Measurements from ENCODE around the gene HGD. TPM values are rescaled to one million over a fixed set of nuclear protein-coding genes. Genes with fewer than 3 reads are reported as not detected.

The HGD gene
- total and polyA plus RNA-seq, 2 of the 13 experiments (the other 11 are each of a cell fraction or from before 2014, with no cell fraction given): 265 to 398 TPM

DNA sequence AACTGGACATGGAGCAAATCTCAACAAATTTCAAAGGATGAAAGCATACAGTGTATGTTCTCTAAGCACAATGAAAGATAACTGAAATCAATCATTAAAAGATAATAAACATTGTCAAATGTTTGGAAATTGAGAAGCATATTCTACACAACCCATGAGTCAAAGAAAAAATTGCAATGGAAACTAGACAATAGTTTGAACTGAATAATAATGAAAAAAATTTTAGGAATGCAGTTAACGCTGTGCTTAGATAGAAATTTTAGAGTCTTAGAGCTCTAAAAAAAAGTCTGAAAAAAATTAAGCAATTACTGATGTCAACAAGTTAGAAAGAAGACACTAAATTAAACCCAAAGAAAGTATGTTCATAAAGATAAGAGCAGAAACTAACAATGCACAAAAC is 44.8 kb upstream of the HGD start:
- Histone ChIP-seq H3K4me1 (ENCODE audit: insufficient read depth, low read length) (no peaks in the 10 kb centered on the region), H3K79me2 (ENCODE audit: insufficient read depth, low read length) (no peaks in the 10 kb centered on the region), H3K4me2 (ENCODE audit: low read depth, low read length) (no peak overlapping the region), H3K27ac (ENCODE audit: extremely low read length, insufficient read depth, low read length) (no peak overlapping the region), H3K36me3 (replicated peaks in 1 of 2; ENCODE audit: control insufficient read depth in 1 of 2, insufficient read depth in 2 of 2, low read length in 2 of 2) (peaks cover 0 to 2% of the 10 kb centered on the region in 2 experiments; a peak in 2 of 5 replicates), H4K20me1 (ENCODE audit: insufficient read depth, low read length) (no peaks in the 10 kb centered on the region), H3K9ac (ENCODE audit: insufficient read depth, low read depth, low read length) (no peak overlapping the region), H3K9me3 (ENCODE audit: low read length) (no peaks in the 10 kb centered on the region), H3K4me3 (replicated peaks in 1 of 3; ENCODE audit: insufficient read depth in 1 of 3, low read depth in 2 of 3, low read length in 3 of 3) (no peak overlapping the region), H3K27me3 (ENCODE audit: control insufficient read depth in 1 of 2, insufficient read depth in 2 of 2, low read length in 2 of 2) (no peaks in the 10 kb centered on the region), H2AFZ (ENCODE audit: low read length) (no peak overlapping the region)
- no peak for TF ChIP-seq ZNF839 (CRISPR knock-in tag; IDR thresholded peaks at IDR 0.05; ENCODE audit: borderline replicate concordance)
- no peak for TF ChIP-seq ZNF549 (CRISPR knock-in tag; IDR thresholded peaks at IDR 0.05)
- TF ChIP-seq, protein P1, sequence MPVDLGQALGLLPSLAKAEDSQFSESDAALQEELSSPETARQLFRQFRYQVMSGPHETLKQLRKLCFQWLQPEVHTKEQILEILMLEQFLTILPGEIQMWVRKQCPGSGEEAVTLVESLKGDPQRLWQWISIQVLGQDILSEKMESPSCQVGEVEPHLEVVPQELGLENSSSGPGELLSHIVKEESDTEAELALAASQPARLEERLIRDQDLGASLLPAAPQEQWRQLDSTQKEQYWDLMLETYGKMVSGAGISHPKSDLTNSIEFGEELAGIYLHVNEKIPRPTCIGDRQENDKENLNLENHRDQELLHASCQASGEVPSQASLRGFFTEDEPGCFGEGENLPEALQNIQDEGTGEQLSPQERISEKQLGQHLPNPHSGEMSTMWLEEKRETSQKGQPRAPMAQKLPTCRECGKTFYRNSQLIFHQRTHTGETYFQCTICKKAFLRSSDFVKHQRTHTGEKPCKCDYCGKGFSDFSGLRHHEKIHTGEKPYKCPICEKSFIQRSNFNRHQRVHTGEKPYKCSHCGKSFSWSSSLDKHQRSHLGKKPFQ (CRISPR knock-in tag; IDR thresholded peaks at IDR 0.05; ENCODE audit: insufficient replicate concordance): no peak
- TF ChIP-seq, protein P2, sequence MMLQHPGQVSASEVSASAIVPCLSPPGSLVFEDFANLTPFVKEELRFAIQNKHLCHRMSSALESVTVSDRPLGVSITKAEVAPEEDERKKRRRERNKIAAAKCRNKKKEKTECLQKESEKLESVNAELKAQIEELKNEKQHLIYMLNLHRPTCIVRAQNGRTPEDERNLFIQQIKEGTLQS (CRISPR knock-in tag; IDR thresholded peaks at IDR 0.05): no peak
- TF ChIP-seq XRCC5 (optimal IDR thresholded peaks at IDR 0.05; ENCODE audit: low read length): no peak
- no peak for TF ChIP-seq CTCF (CRISPR knock-in tag; IDR thresholded peaks at IDR 0.05)
- no peak for TF ChIP-seq SETDB1 (CRISPR knock-in tag; IDR thresholded peaks at IDR 0.05; ENCODE audit: borderline replicate concordance)
- TF ChIP-seq SMC3 (IDR thresholded peaks at IDR 0.05; ENCODE audit: low read length): no peak
- no peak for TF ChIP-seq ZNF101 (CRISPR knock-in tag; IDR thresholded peaks at IDR 0.05; ENCODE audit: borderline replicate concordance, low read depth)
- TF ChIP-seq TSC22D2 (CRISPR knock-in tag; IDR thresholded peaks at IDR 0.05; ENCODE audit: borderline replicate concordance): no peak
- no peak for TF ChIP-seq YEATS4 (CRISPR knock-in tag; IDR thresholded peaks at IDR 0.05; ENCODE audit: borderline replicate concordance)
- TF ChIP-seq TFE3 (CRISPR knock-in tag; IDR thresholded peaks at IDR 0.05): no peak
- TF ChIP-seq PRDM15 (CRISPR knock-in tag; IDR thresholded peaks at IDR 0.05): no peak
- no peak for TF ChIP-seq ZNF572 (CRISPR knock-in tag; IDR thresholded peaks at IDR 0.05)
- TF ChIP-seq ZNF660 (CRISPR knock-in tag; IDR thresholded peaks at IDR 0.05; ENCODE audit: borderline replicate concordance, low read depth): no peak
- ChIA-PET CTCF (ENCODE audit: low intra/inter-chr PET ratio, low total read pairs) (no interaction called here), POLR2A (no interaction called here)
- in situ Hi-C loops (cut with HindIII; ENCODE audit: extremely low pct_ligation_motif_present, low pct_unique_long_range_greater_than_20kb): no loop called here
- ATAC-seq: no peak
- no TSS peak for BruUV-seq (replicated peaks)
- 94% methylated on average over 1 of the region's 1 CpG for WGBS (ENCODE audit: low lambda C conversion rate)
- DNase-seq (ENCODE audit: low spot score): no peak
- FAIRE-seq: no peak
- intact Hi-C loops (cut with micrococcal nuclease; ENCODE audit: unreplicated experiment): no loop called here

All from HepG2 (cell line).